HEK293T (cell line): ENCODE measurements around the gene NEK10.

Experiments
- CTCF ChIA-PET: fragments of 350-600 bp; formaldehyde crosslinking; extraction: SDS; loops from one replicate; lab custom pipeline; 2021; ENCODE audit warnings: antibody characterized with exemption, inconsistent platforms; lab: Yijun Ruan, JAX
- POLR2A ChIA-PET: fragments of 350-600 bp; formaldehyde crosslinking; extraction: SDS; loops from one replicate; lab custom pipeline; 2020; ENCODE audit warnings: antibody characterized with exemption, inconsistent platforms; lab: Yijun Ruan, JAX
- DNase-seq: peaks from one replicate; pipeline ENCODE4 v3.0.0; 2012; ENCODE audit warnings: mixed read lengths; ENCODE audit errors: extremely low spot score
- ARNT ChIP-seq: fragments of 450-650 bp; IDR thresholded peaks from 2 replicates; pipeline ENCODE4 v1.6.1; 2017; ENCODE audit warnings: mild to moderate bottlenecking
- BHLHE40 ChIP-seq: fragments of 450-650 bp; IDR thresholded peaks from 2 replicates; pipeline ENCODE4 v1.6.1; 2016; ENCODE audit warnings: mild to moderate bottlenecking, moderate library complexity, borderline replicate concordance
- CTBP1 ChIP-seq: fragments of 450-650 bp; IDR thresholded peaks from 2 replicates; pipeline ENCODE4 v1.6.1; 2016; ENCODE audit warnings: borderline replicate concordance
- ELF4 ChIP-seq: fragments of 450-650 bp; IDR thresholded peaks from 2 replicates; pipeline ENCODE4 v1.6.1; 2017; ENCODE audit warnings: antibody characterized with exemption
- FOXA1 ChIP-seq: fragments of 450-650 bp; IDR thresholded peaks from 2 replicates; pipeline ENCODE4 v1.6.1; 2016; ENCODE audit warnings: mild to moderate bottlenecking
- FOXK2 ChIP-seq: fragments of 450-650 bp; IDR thresholded peaks from 2 replicates; pipeline ENCODE4 v1.6.1; 2016; ENCODE audit warnings: mild to moderate bottlenecking
- FOXM1 ChIP-seq: fragments of 450-650 bp; IDR thresholded peaks from 2 replicates; pipeline ENCODE4 v1.6.1; 2017; ENCODE audit warnings: mild to moderate bottlenecking, borderline replicate concordance
- HDGF ChIP-seq: fragments of 450-650 bp; IDR thresholded peaks from 2 replicates; pipeline ENCODE4 v1.6.1; 2017; ENCODE audit warnings: antibody characterized with exemption, borderline replicate concordance
- L3MBTL2 ChIP-seq: fragments of 450-650 bp; conservative IDR thresholded peaks from 2 replicates; pipeline ENCODE4 v1.6.1; 2016; ENCODE audit warnings: mild to moderate bottlenecking
- LEF1 ChIP-seq: fragments of 450-650 bp; IDR thresholded peaks from 2 replicates; pipeline ENCODE4 v1.6.1; 2017; ENCODE audit warnings: mild to moderate bottlenecking, borderline replicate concordance
- NFRKB ChIP-seq: fragments of 450-650 bp; IDR thresholded peaks from 2 replicates; pipeline ENCODE4 v1.6.1; 2016; ENCODE audit warnings: mild to moderate bottlenecking, moderate library complexity
- PKNOX1 ChIP-seq: fragments of 450-650 bp; IDR thresholded peaks from 2 replicates; pipeline ENCODE4 v1.6.1; 2016
- SP1 ChIP-seq: fragments of 450-650 bp; IDR thresholded peaks from 2 replicates; pipeline ENCODE4 v1.6.1; 2017
- SUZ12 ChIP-seq: fragments of 450-650 bp; IDR thresholded peaks from 2 replicates; pipeline ENCODE4 v1.6.1; 2016; ENCODE audit warnings: mild to moderate bottlenecking
- TARDBP ChIP-seq: fragments of 450-650 bp; IDR thresholded peaks from 2 replicates; pipeline ENCODE4 v1.6.1; 2016
- ZNF384 ChIP-seq: fragments of 450-650 bp; IDR thresholded peaks from 2 replicates; pipeline ENCODE4 v1.6.1; 2016

Gene NEK10

GRCh38 chr3:27208961-27209616 is 160.1 kb downstream of the NEK10 start:
- POLR2A ChIA-PET = no interaction called here
- CTCF ChIA-PET = no interaction called here
- DNase-seq = no peak
- TF ChIP-seq PKNOX1 (no peak), FOXK2 (no peak), FOXM1 (no peak), ARNT (no peak), NFRKB (no peak), HDGF (no peak), FOXA1 (no peak), BHLHE40 (no peak), TARDBP (no peak), LEF1 (no peak), ZNF384 (no peak), CTBP1 (no peak), ELF4 (no peak)

DNA sequence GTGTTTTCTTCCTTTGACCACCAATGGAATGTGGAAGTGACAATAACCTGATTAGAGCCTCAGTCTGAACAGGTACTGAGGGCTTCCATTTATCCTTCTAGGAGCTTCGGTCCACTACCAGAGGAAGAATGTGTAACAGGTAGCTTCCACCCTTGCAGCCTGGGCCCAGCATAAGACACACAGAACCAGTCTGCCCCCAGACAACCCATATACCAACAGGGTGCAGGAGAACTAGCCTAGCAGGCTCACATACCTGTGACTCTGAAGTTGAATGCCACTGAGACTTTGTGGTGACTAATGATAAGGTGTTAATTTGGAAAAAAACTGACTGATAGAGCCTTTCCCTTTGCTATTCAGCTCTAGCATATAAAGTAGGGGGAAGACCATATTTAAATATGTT is 166.2 kb downstream of the NEK10 start:
- ChIA-PET POLR2A (no interaction called here), CTCF (no interaction called here)
- no peak for DNase-seq
- TF ChIP-seq HDGF (no peak), LEF1 (no peak), PKNOX1 (no peak)

DNA sequence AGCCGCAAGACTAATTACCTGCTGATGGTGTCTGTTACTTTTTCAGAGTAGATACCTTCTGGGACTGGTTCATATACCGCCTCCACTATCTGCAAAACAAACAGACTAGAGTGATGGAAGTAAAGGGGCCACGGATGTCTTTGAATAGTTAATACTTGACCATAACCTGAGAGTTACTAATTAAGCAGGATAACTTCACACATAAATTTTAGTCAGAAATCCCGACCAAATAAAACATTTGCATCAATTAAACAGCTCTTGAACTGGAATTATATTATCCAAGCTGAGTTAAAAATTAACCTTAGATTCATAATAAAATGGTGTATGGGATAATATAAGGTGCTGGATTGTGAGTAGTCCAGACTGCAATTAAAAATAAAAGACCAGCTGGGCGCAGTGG is 167.7 kb downstream of the NEK10 start:
- CTCF ChIA-PET = no interaction called here
- POLR2A ChIA-PET = no interaction called here
- TF ChIP-seq ARNT (no peak), BHLHE40 (no peak), NFRKB (no peak), FOXK2 (no peak), LEF1 (no peak), TARDBP (no peak), HDGF (no peak), PKNOX1 (no peak), ELF4 (no peak), ZNF384 (no peak), FOXA1 (no peak)
- DNase-seq = no peak

DNA sequence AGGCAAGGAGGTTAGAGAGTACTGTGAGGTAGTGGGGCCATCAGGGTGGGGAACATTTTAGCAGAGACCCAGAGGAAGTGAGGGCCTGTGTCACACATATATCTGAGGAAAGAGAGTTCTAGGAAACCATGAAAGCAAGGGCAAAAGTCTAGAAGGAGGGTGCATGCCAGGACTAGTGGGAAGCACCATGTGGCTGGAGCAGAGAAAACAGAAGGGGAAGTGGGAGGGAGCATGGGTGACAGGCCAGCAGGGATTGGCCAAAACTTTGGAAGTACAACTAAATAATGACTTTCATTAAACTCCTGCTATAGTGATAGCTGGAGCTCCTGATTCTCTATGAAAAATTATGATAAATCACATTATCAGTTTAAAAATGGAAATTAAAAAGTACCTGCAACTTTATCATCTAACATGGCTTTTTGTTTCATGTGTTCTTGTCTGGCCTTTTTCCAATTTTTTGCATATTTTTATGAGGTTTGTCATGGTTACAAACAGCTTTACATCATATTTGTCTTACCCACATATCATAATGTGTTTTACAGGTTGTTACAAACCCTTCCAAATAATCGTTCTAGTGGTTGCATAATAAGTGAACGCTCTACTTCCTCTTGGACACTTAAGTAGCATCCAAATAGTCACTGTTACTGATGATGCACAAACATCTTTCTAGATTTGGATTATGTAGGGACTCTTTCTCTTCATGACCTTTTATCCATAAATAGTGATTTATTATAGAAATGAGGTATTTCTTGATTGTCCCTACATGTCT is 168.3 kb downstream of the NEK10 start:
- TF ChIP-seq SP1 (no peak), TARDBP (no peak), ZNF384 (no peak), NFRKB (no peak), SUZ12 (no peak), CTBP1 (no peak), FOXM1 (no peak), BHLHE40 (no peak), LEF1 (no peak), FOXK2 (no peak), L3MBTL2 (no peak), FOXA1 (no peak), ELF4 (no peak), ARNT (no peak), PKNOX1 (no peak), HDGF (no peak)
- DNase-seq = no peak
- POLR2A ChIA-PET = no interaction called here
- CTCF ChIA-PET = no interaction called here

GRCh38 chr3:27194861-27195483 is 174.2 kb downstream of the NEK10 start:
- TF ChIP-seq NFRKB = no peak
- TF ChIP-seq LEF1 = no peak
- no peak for TF ChIP-seq FOXM1
- no peak for TF ChIP-seq ELF4
- no peak for TF ChIP-seq ZNF384
- no peak for TF ChIP-seq PKNOX1
- no peak for TF ChIP-seq CTBP1
- no peak for TF ChIP-seq SP1
- TF ChIP-seq ARNT = no peak
- TF ChIP-seq BHLHE40 = no peak
- no peak for TF ChIP-seq L3MBTL2
- POLR2A ChIA-PET = no interaction called here
- DNase-seq = no peak
- CTCF ChIA-PET = no interaction called here
